ENCODE data around the gene CBLB.

DNA sequence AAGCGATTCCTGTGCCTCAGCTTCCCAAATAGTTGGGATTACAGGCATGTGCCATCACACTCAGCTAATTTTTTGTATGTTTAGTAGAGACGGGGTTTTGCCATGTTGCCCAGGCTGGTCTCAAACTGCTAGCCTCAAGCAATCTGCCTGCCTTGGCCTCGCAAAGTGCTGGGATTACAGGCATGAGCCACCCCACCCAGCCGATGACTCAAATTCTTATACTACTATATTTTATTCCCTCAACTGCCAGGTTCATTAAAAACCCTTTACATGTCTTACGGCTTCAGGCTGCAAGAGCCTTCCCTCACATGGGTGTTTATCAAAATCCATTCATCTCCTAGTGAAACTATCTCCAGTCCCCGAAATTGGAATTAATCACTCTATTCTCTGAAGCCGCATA is 63.4 kb downstream of the CBLB start:
- TF ChIP-seq, protein P1, sequence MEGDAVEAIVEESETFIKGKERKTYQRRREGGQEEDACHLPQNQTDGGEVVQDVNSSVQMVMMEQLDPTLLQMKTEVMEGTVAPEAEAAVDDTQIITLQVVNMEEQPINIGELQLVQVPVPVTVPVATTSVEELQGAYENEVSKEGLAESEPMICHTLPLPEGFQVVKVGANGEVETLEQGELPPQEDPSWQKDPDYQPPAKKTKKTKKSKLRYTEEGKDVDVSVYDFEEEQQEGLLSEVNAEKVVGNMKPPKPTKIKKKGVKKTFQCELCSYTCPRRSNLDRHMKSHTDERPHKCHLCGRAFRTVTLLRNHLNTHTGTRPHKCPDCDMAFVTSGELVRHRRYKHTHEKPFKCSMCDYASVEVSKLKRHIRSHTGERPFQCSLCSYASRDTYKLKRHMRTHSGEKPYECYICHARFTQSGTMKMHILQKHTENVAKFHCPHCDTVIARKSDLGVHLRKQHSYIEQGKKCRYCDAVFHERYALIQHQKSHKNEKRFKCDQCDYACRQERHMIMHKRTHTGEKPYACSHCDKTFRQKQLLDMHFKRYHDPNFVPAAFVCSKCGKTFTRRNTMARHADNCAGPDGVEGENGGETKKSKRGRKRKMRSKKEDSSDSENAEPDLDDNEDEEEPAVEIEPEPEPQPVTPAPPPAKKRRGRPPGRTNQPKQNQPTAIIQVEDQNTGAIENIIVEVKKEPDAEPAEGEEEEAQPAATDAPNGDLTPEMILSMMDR (IDR thresholded peaks at IDR 0.05) = no peak
- TF ChIP-seq POLR2A (IDR thresholded peaks at IDR 0.05) = no peak

Measured in right lobe of liver (tissue), 4 donors.